ENCODE data around the gene SMIM22. TPM values are rescaled to one million over a fixed set of nuclear protein-coding genes. Genes with fewer than 3 reads are reported as not detected.

SMIM22 gene
- total RNA-seq, 3 donors from 2014 or later = 49.0 to 58.7 TPM; not detected in 1

DNA sequence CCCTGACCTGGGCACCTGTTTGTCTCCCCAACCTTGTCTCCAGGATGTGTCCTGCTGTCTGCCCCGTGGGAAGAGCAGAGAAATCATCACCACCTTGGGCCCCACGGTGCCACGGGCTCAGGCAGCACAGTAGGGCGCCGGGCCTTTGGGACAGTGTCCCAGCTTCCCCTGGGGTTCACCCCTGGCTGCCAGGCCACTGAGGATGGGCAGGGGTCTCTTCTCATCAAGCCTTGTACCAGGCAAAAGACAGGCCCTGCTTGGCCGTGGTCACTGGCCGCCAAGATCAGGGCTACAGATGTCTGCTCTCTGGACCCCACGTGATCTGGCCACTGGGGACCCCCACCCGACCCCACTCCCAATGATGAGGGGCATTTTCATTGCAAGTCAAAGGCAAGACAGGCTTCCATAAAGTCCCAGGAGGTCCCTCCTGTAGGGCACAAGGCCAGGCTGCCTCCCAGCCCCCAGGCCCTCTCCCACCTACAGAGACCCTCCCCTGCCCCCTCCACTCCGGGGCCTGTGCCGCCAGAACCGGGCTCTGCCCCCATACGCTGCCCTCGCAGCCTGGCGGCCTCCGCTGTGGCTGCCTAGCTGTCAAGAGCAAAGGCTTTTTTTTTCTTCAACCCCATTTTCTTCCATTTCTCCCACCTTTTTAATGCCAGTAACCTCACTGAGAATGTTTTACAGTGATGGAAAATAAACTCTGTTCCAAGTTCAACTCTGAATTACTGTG, 46.3 kb upstream of the SMIM22 start:
- no peaks in the 10 kb centered on the region for H3K9me3 ChIP-seq
- H3K4me1 ChIP-seq = no peaks in the 10 kb centered on the region
- H3K27ac ChIP-seq = no peak overlapping the region
- DNase-seq (ENCODE audit: low spot score in 2 of 2) = no peak
- peaks cover 11% of the 10 kb centered on the region for H3K36me3 ChIP-seq
- no peak overlapping the region for H3K4me3 ChIP-seq
- TF ChIP-seq, protein P1, sequence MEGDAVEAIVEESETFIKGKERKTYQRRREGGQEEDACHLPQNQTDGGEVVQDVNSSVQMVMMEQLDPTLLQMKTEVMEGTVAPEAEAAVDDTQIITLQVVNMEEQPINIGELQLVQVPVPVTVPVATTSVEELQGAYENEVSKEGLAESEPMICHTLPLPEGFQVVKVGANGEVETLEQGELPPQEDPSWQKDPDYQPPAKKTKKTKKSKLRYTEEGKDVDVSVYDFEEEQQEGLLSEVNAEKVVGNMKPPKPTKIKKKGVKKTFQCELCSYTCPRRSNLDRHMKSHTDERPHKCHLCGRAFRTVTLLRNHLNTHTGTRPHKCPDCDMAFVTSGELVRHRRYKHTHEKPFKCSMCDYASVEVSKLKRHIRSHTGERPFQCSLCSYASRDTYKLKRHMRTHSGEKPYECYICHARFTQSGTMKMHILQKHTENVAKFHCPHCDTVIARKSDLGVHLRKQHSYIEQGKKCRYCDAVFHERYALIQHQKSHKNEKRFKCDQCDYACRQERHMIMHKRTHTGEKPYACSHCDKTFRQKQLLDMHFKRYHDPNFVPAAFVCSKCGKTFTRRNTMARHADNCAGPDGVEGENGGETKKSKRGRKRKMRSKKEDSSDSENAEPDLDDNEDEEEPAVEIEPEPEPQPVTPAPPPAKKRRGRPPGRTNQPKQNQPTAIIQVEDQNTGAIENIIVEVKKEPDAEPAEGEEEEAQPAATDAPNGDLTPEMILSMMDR (IDR thresholded peaks at IDR 0.05) = no peak
- TF ChIP-seq POLR2AphosphoS5 (IDR thresholded peaks at IDR 0.05) = no peak
- H3K27me3 ChIP-seq = no peaks in the 10 kb centered on the region
- intact Hi-C loops (cut with DNase I; ENCODE audit: low total_unique reads) = no loop called here

DNA sequence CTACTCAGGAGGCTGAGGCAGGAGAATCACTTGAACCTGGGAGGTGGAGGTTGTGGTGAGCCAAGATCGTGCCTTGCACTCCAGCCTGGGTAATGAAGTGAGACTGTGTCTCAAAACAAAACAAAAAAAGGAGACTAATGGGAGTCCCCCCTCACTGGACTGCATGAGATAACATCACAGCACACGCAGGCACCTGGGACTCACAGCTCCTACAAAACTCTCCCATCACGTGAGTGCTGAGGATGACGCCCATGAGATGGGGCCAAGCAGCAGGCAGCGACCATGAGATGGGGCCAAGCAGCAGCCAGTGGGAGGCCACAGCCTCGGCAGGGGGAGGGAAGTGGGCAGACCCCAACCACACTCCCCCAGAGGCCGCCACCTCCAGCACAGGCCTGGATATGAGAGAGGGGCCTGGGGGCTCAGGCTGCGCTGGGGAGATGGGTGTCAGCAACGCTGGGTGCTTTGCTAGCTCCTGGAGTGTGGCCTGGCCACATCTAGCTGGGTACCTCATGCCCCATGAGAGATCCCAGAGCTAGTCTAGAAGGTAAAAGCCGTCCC, 45.4 kb upstream of the SMIM22 start:
- Histone ChIP-seq H3K27ac (no peak overlapping the region), H3K4me3 (no peak overlapping the region), H3K27me3 (no peaks in the 10 kb centered on the region), H3K4me1 (no peaks in the 10 kb centered on the region), H3K36me3 (peaks cover 11% of the 10 kb centered on the region), H3K9me3 (no peaks in the 10 kb centered on the region)
- intact Hi-C loops (cut with DNase I; ENCODE audit: low total_unique reads) = no loop called here
- DNase-seq (ENCODE audit: low spot score in 2 of 2) = no peak
- TF ChIP-seq POLR2AphosphoS5 (IDR thresholded peaks at IDR 0.05) = no peak
- no peak for TF ChIP-seq POLR2A (IDR thresholded peaks at IDR 0.05)
- TF ChIP-seq, protein P1 (IDR thresholded peaks at IDR 0.05) = no peak

DNA sequence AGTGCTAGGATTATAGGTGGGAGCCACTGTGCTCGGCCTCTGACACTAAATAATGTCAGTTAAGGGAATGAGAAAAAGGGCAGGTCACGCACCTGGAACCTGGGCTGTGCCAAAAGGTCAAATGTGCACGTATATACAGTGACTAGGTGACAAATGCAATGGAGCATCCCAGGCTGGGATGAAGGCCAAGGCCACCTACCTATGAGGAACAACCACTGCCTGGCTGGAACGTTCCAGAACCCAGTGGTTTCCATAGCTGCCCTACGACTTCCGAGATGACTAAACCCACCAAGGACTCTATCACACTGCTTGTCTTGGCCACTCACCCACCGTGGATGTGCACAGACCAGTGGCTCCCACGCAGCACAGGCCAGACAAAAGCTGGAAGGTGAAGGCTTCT, 44.3 kb upstream of the SMIM22 start:
- no peak for TF ChIP-seq POLR2AphosphoS5 (IDR thresholded peaks at IDR 0.05)
- TF ChIP-seq POLR2A (IDR thresholded peaks at IDR 0.05) = no peak
- TF ChIP-seq, protein P1 (IDR thresholded peaks at IDR 0.05) = no peak
- intact Hi-C loops (cut with DNase I; ENCODE audit: low total_unique reads) = no loop called here
- no peaks in the 10 kb centered on the region for H3K9me3 ChIP-seq
- peaks cover 11% of the 10 kb centered on the region for H3K36me3 ChIP-seq
- H3K27ac ChIP-seq = no peak overlapping the region
- H3K27me3 ChIP-seq = no peaks in the 10 kb centered on the region
- H3K4me3 ChIP-seq = no peak overlapping the region
- no peaks in the 10 kb centered on the region for H3K4me1 ChIP-seq
- DNase-seq (ENCODE audit: low spot score in 2 of 2) = no peak

DNA sequence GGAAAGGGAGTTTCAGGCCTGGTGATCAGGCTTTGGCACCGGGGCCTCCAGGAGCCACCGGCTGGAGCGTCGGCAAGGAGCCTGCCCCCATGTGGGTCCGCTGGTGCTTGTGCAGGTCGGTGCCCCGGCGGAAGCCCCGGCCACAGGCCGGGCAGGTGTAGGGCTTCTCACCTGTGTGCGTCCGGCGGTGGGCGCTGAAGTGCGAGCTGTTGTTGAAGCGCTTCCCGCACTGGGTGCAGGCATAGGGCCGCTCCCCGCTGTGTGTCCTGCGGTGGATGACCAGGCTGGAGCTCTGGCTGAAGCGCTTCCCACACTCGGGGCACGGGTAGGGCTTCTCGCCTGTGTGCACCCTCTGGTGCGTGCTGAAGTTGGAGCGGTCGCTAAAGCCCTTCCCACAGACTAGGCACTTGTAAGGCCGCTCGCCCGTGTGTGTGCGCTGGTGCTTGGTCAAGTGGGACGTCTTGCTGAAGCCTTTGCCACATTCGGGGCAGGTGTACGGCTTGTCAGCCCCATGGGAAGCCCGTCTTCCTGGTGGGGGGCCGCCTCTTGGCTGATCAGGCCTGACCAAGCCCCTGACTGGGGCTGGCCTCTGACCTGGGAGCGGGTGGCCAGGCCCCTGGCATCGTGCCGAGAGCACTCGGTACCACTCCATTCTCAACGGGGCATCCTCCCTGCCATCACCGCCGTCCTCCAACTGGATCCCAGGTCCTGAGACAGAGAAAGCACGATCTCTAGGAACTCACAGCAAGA, 42.6 kb upstream of the SMIM22 start:
- TF ChIP-seq POLR2AphosphoS5 (IDR thresholded peaks at IDR 0.05) (no peak), POLR2A (IDR thresholded peaks at IDR 0.05) (no peak)
- TF ChIP-seq, protein P1 (IDR thresholded peaks at IDR 0.05) = no peak
- intact Hi-C loops (cut with DNase I; ENCODE audit: low total_unique reads) = no loop called here

DNA sequence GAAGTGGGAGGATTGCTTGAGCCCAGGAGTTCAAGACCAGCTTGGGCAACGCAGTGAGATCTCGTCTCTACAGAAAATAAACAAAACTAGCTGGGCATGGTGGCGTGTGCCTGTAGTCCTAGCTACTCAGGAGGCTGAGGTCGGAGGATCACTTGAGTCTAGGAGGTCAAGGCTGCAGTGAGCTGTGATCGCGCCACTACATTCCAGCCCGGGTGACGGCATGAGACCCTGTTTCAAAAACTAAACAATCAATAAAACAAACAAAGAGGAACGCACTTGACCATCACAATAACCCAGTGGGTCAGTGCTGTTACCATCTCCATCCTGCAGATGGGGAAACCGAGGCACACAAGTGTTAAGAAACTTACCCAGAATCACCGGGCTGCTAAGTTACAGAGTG, 41.9 kb upstream of the SMIM22 start:
- intact Hi-C loops (cut with DNase I; ENCODE audit: low total_unique reads) = no loop called here
- Histone ChIP-seq H3K27me3 (no peaks in the 10 kb centered on the region), H3K9me3 (no peaks in the 10 kb centered on the region), H3K27ac (no peak overlapping the region), H3K4me1 (no peaks in the 10 kb centered on the region), H3K4me3 (no peak overlapping the region), H3K36me3 (peaks cover 11% of the 10 kb centered on the region)
- TF ChIP-seq, protein P1 (IDR thresholded peaks at IDR 0.05) = no peak
- no peak for TF ChIP-seq POLR2A (IDR thresholded peaks at IDR 0.05)
- no peak for TF ChIP-seq POLR2AphosphoS5 (IDR thresholded peaks at IDR 0.05)
- no peak for DNase-seq (ENCODE audit: low spot score in 2 of 2)

More for the DNA sequence above, 42.6 kb upstream of the SMIM22 start:
- Histone ChIP-seq H3K27ac (no peak overlapping the region), H3K36me3 (peaks cover 11% of the 10 kb centered on the region), H3K4me1 (no peaks in the 10 kb centered on the region), H3K4me3 (no peak overlapping the region), H3K27me3 (no peaks in the 10 kb centered on the region), H3K9me3 (no peaks in the 10 kb centered on the region)
- no peak for DNase-seq (ENCODE audit: low spot score in 2 of 2)
